ENCODE data around the gene FAAH. TPM values are rescaled to one million over a fixed set of nuclear protein-coding genes. Genes with fewer than 3 reads are reported as not detected.

The FAAH gene
- polyA plus RNA-seq, 1 of the 3 experiments (the other 2 are of a cell fraction) = 1.2 TPM

- DNase-seq = no peak
- ChIA-PET POLR2A (no interaction called here), CTCF (interaction anchor here (0.9 to 3.7 kb wide), 4 partner anchors 116 to 123 kb away, joined by 3 to 15 read pairs (median 5); no protein-coding TSS in a partner anchor)
- Histone ChIP-seq H3K4me1 (ENCODE audit: control insufficient read depth in 1 of 2, insufficient read depth in 2 of 2, low read depth in 1 of 2, low read length in 1 of 2) (no peaks in the 10 kb centered on the region; a peak in 1 of 4 replicates), H3K36me3 (replicated peaks in 1 of 2; ENCODE audit: control insufficient read depth in 1 of 2, insufficient read depth in 2 of 2, low read length in 1 of 2) (no peaks in the 10 kb centered on the region), H3K4me3 (ENCODE audit: low read depth in 2 of 2, low read length in 1 of 2) (no peak overlapping the region), H3K27me3 (ENCODE audit: insufficient read depth) (no peaks in the 10 kb centered on the region), H3K4me2 (no peak overlapping the region), H4K20me1 (ENCODE audit: insufficient read depth) (no peaks in the 10 kb centered on the region), H2AFZ (ENCODE audit: low read depth) (no peak overlapping the region), H3K9me3 (no peaks in the 10 kb centered on the region), H3F3A (replicated peaks; ENCODE audit: insufficient read depth) (no peaks in the 10 kb centered on the region), H3K79me2 (ENCODE audit: insufficient read depth) (no peaks in the 10 kb centered on the region), H3K27ac (ENCODE audit: low read depth in 2 of 2, low read length in 1 of 2) (no peak overlapping the region), H3K9ac (no peak overlapping the region), H3K9me2 (no peaks in the 10 kb centered on the region)
- TF ChIP-seq RFX5 (IDR thresholded peaks at IDR 0.05; ENCODE audit: low read length) = no peak
- no peak for TF ChIP-seq RAD21 (IDR thresholded peaks at IDR 0.05; ENCODE audit: low read length)
- TF ChIP-seq CHD2 (IDR thresholded peaks at IDR 0.05; ENCODE audit: low read length, partially characterized antibody) = no peak
- no peak for TF ChIP-seq TCF12 (IDR thresholded peaks at IDR 0.05)
- TF ChIP-seq TEAD4 (IDR thresholded peaks at IDR 0.05; ENCODE audit: borderline replicate concordance, insufficient read depth) = no peak
- no peak for TF ChIP-seq TAF1 (IDR thresholded peaks at IDR 0.05; ENCODE audit: borderline replicate concordance, low read depth, low read length)
- no peak for TF ChIP-seq REST (IDR thresholded peaks at IDR 0.05; ENCODE audit: low read depth, low read length)
- no peak for TF ChIP-seq EZH2phosphoT487 (IDR thresholded peaks at IDR 0.05; ENCODE audit: borderline replicate concordance, low read depth)
- no peak for TF ChIP-seq RCOR1 (IDR thresholded peaks at IDR 0.05; ENCODE audit: low read length)
- no peak for TF ChIP-seq MAX (IDR thresholded peaks at IDR 0.05; ENCODE audit: low read depth)
- no peak for TF ChIP-seq NRF1 (IDR thresholded peaks at IDR 0.05; ENCODE audit: low read depth, low read length)
- TF ChIP-seq ELF1 (IDR thresholded peaks at IDR 0.05) = no peak
- TF ChIP-seq GABPA (IDR thresholded peaks at IDR 0.05; ENCODE audit: low read depth) = no peak
- no peak for TF ChIP-seq RXRA (IDR thresholded peaks at IDR 0.05; ENCODE audit: borderline replicate concordance, low read depth)
- TF ChIP-seq MXI1 (IDR thresholded peaks at IDR 0.05; ENCODE audit: low read depth, low read length) = no peak
- no peak for TF ChIP-seq SIN3A (IDR thresholded peaks at IDR 0.05; ENCODE audit: borderline replicate concordance, low read depth, low read length)
- TF ChIP-seq USF2 (IDR thresholded peaks at IDR 0.05; ENCODE audit: borderline replicate concordance, low read depth, low read length) = no peak
- 53% methylated on average over 2 of the region's 7 CpGs for WGBS (ENCODE audit: low lambda C conversion rate)
Measured at GRCh38 chr1:46411010-46411405, 16.9 kb downstream of the FAAH start.
